ENCODE results near the gene CFDP1. TPM values are rescaled to one million over a fixed set of nuclear protein-coding genes. Genes with fewer than 3 reads are reported as not detected.

Gene CFDP1
- total RNA-seq, 1 donor from 2014 or later = 117 TPM

GRCh38 chr16:75380870-75381269 is 52.4 kb downstream of the CFDP1 start:
- DNase-seq (ENCODE audit: low read depth) = no peak
- TF ChIP-seq, protein P1, sequence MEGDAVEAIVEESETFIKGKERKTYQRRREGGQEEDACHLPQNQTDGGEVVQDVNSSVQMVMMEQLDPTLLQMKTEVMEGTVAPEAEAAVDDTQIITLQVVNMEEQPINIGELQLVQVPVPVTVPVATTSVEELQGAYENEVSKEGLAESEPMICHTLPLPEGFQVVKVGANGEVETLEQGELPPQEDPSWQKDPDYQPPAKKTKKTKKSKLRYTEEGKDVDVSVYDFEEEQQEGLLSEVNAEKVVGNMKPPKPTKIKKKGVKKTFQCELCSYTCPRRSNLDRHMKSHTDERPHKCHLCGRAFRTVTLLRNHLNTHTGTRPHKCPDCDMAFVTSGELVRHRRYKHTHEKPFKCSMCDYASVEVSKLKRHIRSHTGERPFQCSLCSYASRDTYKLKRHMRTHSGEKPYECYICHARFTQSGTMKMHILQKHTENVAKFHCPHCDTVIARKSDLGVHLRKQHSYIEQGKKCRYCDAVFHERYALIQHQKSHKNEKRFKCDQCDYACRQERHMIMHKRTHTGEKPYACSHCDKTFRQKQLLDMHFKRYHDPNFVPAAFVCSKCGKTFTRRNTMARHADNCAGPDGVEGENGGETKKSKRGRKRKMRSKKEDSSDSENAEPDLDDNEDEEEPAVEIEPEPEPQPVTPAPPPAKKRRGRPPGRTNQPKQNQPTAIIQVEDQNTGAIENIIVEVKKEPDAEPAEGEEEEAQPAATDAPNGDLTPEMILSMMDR (conservative IDR thresholded peaks at IDR 0.05; ENCODE audit: low read depth, low read length) = no peak
- no peak overlapping the region for H3K4me3 ChIP-seq (ENCODE audit: low read depth, low read length)

GRCh38 chr16:75379911-75380847 is 53.1 kb downstream of the CFDP1 start:
- no peak for DNase-seq (ENCODE audit: low read depth)
- no peak overlapping the region for H3K4me3 ChIP-seq (ENCODE audit: low read depth, low read length)
- TF ChIP-seq, protein P1 (conservative IDR thresholded peaks at IDR 0.05; ENCODE audit: low read depth, low read length) = no peak

- no peak overlapping the region for H3K4me3 ChIP-seq (ENCODE audit: low read depth, low read length)
- TF ChIP-seq, protein P1 (conservative IDR thresholded peaks at IDR 0.05; ENCODE audit: low read depth, low read length) = no peak
- no peak for DNase-seq (ENCODE audit: low read depth)
Measured at GRCh38 chr16:75379339-75379738, 54.0 kb downstream of the CFDP1 start.

GRCh38 chr16:75378616-75379015 is 54.7 kb downstream of the CFDP1 start:
- DNase-seq (ENCODE audit: low read depth) = no peak
- no peak overlapping the region for H3K4me3 ChIP-seq (ENCODE audit: low read depth, low read length)
- TF ChIP-seq, protein P1 (conservative IDR thresholded peaks at IDR 0.05; ENCODE audit: low read depth, low read length) = no peak

DNA sequence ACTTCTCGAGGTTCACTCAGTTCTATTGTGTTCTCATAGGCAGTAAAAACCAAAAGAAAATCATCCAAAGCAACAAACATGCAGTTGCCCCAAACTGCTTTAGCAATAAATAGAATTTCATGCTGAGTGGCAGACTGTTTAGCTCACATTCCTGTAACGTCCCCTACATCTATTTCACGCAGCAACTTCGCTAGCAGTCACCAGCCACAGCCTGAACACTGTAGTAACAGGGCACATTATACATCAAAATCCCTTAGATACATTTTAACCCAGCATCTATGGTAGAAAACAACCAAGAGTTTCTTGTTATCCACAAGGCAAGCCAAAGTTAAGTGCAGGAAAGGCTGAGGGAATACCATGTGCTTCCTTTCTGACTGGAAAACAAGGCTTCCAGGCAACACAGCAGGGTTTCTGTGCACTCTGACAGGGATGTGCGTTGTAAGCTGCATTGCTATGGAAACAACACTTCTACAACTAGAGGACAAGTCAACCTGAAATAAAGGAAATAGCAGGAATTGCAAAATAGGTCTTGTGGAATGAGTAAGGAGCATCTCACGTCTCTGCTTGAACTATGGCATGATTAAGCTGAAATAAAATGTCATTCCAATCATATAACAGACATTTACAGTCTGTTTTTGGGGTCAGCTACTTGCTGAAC is 55.4 kb downstream of the CFDP1 start:
- TF ChIP-seq, protein P1 (conservative IDR thresholded peaks at IDR 0.05; ENCODE audit: low read depth, low read length) = no peak
- peak; percentile 98 for DNase-seq (ENCODE audit: low read depth)
- no peak overlapping the region for H3K4me3 ChIP-seq (ENCODE audit: low read depth, low read length)

DNA sequence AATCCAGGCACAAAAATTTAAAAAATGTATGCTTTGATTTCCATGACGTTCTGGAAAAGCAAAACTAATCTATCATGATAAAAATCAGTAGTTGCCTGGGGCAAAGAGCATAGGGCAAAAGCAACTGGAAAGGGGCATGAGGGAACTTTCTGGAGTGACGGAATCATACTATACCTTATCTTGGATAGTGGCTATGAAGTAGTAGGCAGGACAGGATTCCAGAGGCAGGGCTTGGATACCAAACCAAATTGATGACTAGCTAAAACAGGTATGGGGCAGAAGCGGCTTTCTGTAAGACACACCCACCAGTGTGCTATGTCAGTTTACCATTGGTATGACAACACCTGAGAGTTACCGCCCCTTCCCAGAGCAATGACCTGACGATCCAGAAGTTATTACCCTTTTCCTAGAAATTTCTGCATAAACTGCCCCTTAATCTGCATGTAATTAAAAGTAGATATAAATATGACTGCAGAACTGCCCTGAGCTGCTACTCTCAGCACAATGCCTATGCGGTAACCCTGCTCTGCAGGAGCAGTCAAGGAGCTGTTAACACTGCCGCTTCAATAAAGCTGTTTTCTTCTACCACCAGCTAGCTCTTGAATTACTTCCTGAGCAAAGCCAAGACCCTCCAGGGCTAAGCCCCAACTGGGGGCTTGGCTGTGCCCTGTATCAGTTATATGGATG is 56.7 kb downstream of the CFDP1 start:
- H3K4me3 ChIP-seq (ENCODE audit: low read depth, low read length) = no peak overlapping the region
- DNase-seq (ENCODE audit: low read depth) = no peak
- TF ChIP-seq, protein P1 (conservative IDR thresholded peaks at IDR 0.05; ENCODE audit: low read depth, low read length) = no peak
